Activated CD8-positive, alpha-beta memory T cell treated with anti-CD3 and anti-CD28 coated beads, Interleukin-2, amount 50 U/mL, for 24 hours (primary cell): Measurements from ENCODE around the gene GNB2.
"Not testable (repeated sequence)": the region's sequence is repeated elsewhere in the genome, so short reads cannot be mapped to it uniquely, and the experiment has no call there.

ENCODE experiments used
- DNase-seq: peaks from one replicate; pipeline ENCODE4 v3.0.0-alpha.2; 2020; ENCODE audit errors: extremely low read depth

Gene GNB2

DNA sequence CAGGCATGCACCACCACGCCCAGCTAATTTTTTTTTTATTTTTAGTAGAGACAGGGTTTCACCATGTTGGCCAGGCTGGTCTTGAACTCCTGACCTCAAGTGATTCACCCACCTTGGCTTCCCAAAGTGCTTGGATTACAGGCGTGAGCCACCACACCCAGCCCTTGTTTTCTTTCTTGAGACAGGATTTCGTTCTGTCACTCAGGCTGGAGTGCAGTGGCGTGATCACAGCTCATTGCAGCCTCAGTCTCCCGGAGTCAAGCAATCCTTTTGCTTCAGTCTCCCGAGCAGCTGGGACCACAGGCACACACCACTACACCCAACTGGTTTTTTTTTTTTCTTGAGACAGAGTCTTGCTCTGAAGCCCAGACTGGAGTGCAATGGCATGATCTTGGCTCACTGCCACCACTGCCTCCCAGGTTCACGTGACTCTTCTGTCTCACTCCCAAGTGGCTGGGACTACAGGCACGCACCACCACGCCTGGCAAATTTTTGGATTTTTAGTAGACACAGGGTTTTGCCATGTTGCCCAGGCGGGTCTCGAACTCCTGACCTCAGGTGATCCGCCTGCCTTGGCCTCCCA, 11.3 kb upstream of the GNB2 start:
- not testable (repeated sequence) for DNase-seq

DNA sequence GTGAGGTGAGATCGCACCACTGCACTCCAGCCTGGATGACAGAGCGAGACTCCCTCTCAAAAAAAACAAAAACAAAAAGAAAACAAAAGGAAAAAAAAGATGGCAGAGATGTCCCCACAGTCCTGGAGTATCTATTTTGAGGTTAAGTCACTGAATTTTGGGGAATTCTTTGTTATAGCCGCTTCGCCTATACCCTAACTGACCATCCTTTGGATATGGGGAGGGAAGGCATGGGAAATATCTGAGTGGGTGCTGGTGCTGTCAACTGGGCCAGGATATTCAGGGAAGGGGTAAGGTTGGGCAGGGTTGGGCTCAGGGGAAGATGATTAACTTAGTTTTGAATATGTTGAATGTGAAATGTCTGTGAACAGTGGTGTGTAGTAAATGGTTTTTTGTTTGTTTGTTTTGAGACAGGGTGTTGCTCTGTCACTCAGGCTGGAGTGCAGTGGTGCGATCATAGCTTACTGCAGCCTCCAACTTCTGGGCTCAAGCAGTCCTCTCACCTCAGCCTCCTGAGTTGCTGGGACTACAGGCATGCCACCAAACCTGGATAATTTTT, 8.3 kb upstream of the GNB2 start:
- no peak for DNase-seq

DNA sequence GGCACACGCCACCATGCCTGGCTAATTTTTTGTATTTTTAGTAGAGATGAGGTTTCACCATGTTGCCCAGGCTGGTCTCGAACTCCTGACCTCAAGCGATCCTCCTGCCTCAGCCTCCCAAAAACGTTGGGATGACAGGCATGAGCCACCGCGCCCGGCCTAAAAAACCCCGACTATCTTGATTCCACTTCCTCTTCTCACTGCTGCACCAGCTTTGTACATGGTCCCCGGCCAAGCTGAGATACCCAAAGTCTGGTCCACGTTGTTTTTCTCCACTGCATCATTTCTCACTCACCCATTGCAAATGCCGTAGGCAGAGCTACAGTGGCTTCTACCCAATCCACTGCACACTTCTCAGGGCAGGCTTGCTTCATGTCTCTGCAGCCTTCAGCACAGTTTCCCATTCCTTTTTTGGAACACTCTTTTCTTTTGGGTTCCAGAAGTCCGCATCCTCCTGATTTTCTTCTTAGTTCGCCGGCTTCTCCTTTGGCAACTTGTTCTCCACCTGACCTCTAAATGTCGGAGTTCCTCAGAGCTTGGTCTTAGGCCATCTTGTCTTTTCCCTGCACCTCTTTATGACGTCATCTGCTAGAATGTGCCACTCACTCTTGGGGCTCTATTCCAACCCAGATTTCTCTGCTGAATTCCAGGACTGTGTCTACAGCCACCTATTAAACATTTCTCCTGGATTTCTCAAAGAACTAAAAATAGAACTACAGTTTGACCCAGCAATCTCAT, 6.0 kb upstream of the GNB2 start:
- DNase-seq, result no peak

DNA sequence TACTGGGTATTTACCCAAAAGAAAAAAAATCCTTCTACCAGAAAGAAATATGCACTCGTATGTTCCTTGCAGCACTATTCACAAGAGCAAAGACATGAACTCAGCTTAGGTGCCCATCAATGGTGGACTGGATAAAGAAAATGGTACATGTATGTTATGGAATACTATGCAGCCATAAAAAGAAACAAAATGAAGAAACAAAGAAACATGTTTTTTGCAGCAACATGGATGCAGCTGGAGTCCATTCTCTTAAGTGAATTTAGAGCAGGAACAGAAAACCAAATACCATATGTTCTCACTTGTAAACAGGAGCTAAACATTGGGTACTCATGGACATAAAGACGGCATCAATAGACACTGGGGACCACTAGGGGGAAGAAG, 5.5 kb upstream of the GNB2 start:
- DNase-seq, result no peak

DNA sequence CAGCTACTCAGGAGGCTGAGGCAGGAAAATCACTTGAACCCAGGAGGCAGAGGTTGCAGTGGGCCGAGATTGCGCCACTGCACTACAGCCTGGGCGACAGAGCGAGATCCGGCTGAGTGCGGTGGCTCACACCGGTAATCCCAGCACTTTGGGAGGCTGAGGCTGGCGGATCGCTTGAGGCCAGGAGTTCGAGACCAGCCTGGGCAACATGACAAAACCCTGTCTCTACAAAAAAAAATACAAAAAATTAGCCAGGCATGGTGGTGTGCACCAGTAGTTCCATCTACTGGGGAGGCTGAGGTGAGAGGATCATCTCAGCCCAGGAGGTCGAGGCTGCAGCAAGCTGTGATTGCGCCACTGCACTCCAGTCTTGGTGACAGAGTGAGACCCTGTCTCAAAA, 4.4 kb upstream of the GNB2 start:
- not testable (repeated sequence) for DNase-seq

DNA sequence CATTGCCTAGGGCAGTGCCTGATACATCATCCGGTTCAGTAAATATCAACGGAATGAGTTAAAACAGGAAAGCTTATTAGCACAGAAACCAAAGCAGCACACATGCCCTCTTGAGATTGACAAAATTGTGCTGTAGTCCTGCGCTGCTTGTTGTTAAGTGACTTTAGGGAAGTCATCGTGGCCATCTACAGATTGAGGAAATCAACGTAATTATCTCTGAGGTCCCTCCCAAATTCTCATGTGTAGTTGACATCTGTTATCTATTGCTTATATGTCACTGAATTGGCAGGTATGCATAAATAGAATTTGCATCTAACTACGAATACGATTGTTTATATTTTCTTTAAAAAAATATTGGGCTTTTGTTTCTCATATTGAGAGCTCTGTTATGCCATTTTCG, 3.5 kb upstream of the GNB2 start:
- no peak for DNase-seq

DNA sequence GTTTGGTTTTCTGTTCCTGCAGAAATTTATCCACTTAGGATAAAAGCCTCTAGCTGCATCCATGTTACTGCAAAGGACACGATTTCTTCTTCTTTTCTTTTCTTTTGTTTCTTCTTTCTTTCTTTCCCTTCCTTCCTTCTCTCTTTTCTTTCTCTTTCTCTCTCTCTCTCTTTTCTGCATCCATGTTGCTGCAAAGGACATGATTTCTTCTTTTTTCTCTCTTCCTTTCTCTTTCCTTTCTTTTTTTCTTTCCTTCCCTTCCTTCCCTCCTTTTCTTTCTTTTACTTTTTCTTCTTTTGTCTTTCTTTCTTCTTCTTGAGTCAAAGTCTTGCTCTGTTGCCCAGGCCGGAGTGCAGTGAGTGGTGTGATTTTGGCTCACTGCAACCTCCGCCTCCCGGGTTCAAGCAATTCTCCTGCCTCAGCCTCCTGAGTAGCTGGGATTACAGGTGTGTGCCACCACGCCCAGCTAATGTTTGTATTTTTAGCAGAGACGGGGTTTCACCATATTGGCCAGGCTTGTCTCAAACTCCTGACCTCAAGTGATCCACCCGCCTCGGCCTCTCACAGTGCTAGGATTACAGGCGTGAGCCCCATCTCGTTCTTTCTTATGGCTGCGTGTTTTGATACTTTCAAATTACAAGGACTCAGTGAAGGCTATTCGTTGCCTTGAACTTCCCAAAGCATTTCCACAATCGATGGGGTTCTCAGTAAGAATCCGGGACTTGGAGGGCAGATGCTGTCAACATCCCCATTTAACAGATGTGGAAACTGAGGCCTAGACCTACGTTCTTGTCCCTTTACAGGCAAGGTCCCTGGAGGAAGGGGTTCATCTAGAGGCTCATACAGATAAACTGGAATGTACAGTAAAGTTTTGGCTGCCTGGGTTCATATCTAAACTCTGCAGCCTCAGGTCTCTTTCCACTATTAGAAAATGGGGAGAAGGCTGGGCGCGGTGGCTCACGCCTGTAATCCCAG, 1.9 kb upstream of the GNB2 start:
- DNase-seq, result no peak

DNA sequence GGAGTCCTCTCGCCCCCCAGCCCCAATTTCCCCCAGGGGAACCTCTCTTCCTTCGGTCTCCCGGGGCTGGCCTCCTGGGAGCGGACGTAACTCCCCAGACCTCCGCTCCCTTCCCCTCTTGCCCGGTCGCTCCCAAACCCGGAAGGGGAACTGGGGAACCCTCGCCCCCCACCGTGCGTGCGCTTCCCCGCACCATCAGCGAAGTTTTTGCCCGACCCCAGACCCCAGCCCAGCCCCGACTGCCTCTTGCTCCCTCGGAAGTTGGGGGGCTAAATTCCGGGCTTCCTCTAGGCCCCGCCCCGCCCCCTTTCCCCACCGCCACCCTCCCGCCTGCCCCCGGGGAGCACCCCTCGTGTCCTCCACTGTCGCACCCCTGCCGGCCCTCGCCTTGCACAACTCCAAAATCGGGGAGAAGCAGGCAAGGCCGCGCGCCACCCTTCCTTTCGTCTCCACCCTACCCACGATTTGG, 436 bp downstream of the GNB2 start:
- DNase-seq, result no peak

DNA sequence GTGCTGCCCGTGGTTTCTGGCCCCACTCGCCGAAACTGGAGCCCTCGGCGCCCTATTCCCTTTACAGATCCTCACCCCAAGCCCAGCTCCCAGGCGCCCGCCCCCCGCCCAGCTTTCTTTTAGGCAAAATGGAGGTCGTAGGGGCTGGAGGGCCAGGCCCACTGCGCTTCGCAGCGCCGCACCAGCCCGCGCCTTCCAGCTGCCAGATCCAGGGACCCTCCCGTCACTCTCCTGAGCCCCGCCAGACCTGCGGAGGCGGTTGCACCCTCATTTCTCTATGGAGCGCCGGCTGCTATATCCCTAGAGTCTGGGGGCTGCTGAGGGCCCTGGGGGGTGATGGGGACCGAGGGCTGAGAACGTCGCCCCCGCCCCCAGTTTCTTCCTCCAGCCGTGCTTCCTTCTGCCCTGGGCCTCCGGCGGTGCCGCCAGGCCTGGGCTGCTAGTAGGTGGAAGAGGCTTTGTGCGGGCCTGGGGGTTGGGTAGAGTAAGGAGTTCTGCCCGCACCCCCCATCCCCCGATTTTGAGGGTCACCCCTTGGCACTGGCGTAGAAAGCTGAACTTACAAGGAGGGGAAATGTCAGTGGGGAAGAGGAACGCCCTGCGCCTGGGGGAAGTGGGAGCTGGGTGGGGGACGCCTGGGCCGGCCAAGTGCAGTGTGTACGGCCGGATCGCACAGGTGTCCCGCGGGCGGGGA, 1.0 kb downstream of the GNB2 start:
- no peak for DNase-seq

DNA sequence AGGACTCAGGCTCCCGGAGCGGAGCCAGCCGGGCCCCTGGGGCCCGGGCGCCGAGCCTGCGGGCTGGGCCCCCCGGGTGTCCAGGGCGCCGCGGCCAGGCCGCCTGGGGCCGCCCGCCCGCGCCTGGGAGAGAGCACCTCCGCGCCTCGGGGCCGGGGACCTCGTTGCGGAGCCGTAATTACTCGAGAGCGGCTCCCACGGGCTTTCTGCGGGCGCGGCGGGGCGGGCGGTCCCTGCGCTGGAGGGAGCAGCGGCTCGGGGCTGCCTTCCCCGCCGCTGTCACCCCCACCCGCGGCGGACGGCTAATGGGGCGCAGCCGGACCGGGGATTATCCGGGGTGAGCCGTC, 1.5 kb downstream of the GNB2 start:
- no peak for DNase-seq

DNA sequence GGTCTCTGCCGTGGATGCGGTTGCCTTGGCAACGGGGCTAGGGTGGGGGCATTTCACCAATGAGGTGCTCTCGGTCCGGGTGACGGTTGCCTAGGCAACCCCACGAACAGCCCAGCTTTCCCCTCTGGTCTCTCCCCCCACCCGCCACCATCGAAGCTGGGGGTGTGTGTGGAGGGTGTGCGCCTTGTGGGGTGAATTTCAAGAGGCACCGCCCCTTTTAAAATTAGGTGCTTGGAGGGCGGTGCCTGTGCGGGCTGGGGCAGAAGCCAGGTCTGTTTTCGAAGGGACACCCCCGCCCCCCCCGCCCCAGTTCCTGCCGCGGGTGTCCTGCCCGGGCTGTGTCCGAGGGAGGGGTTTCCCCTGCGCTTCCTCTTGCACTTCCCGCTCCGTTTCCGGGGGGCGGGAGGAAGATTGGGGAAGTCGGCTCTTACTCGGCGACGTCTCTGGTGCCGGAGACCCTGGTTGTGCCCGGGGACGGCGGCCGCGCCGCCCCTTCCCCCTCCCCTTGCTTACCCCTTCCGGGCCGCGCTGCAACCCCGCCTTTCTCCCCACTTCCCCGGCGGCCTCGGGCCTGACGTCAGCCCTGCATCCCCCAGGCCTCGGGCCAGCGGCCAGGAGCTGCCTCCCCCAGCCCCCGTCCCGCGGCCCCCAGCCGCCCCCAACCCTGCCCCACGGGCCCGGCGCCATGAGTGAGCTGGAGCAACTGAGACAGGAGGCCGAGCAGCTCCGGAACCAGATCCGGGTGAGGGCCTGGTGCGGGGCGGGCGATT, 2.2 kb downstream of the GNB2 start:
- DNase-seq, result peak; percentile 51

DNA sequence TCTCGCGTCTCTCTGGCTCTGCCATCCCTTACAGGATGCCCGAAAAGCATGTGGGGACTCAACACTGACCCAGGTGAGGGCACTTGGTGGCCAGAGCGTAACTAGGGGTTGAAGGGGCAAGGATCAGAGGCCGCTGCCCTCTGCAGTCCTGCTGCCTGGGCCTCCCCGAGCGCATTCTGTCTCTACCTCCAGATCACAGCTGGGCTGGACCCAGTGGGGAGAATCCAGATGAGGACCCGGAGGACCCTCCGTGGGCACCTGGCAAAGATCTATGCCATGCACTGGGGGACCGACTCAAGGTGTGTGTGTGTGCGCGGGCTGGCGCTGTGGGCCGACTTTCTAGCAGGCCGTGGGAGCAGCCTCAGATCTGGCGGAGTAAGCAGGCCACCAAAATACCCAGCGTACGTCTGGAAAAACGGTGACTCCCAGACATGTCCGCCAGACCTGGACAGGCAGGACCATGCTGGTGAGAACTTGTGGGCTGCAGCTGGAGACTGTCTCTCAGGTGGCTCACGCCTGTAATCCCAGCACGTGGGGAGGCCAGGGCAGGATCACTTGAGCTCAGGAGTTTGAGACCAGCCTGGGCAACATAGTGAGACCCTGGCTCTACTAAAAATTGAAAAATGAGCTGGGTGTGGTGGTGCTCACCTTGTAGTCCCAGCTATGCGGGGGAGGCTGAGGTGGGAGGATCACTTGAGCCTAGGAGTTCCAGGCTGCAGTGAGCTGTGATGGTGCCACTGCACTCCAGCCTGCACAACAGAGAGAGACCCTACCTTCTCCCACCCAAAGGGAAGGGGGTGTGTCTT, 3.2 kb downstream of the GNB2 start:
- DNase-seq, result no peak

DNA sequence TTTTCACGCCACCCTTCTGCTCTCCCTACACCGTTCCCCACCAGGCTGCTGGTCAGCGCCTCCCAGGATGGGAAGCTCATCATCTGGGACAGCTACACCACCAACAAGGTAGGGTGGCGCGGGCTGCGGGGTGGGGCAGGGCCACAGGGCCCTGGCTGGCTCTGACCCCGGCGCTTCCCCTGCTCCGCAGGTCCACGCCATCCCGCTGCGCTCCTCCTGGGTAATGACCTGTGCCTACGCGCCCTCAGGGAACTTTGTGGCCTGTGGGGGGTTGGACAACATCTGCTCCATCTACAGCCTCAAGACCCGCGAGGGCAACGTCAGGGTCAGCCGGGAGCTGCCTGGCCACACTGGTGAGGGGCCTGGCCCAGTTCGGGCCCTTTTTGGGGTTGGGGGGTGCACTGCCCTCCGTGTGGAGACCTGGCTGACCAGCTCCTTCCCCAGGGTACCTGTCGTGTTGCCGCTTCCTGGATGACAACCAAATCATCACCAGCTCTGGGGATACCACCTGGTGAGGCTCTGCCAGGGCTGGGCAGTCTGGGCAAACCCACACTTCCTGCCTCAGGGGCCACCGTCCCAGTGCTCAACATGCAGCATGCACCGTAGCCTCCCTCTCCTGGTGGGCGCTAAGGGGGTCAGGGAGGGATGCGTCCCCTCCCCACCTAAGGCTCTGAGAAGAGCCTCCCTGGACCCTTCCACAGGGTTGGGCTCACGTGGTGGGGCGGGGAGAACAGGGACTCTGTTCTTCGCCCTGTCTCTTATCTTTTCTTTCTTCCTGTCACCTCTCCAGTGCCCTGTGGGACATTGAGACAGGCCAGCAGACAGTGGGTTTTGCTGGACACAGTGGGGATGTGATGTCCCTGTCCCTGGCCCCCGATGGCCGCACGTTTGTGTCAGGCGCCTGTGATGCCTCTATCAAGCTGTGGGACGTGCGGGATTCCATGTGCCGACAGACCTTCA, 4.0 kb downstream of the GNB2 start:
- no peak for DNase-seq

DNA sequence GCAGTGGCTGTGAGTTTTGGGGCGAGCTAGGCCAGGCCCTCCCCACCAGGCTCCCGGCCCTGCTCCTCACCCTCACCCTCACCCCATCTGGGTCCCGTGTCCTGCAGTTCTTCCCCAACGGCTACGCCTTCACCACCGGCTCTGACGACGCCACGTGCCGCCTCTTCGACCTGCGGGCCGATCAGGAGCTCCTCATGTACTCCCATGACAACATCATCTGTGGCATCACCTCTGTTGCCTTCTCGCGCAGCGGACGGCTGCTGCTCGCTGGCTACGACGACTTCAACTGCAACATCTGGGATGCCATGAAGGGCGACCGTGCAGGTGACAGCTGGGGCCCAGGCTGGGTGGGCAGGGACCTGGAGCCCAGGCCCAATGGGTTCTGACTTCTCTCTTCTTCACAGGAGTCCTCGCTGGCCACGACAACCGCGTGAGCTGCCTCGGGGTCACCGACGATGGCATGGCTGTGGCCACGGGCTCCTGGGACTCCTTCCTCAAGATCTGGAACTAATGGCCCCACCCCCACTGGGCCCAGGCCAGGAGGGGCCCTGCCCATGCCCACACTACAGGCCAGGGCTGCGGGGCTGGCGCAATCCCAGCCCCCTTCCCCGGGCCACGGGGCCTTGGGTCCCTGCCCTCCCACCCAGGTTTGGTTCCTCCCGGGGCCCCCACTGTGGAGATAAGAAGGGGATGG, 4.9 kb downstream of the GNB2 start:
- no peak for DNase-seq

DNA sequence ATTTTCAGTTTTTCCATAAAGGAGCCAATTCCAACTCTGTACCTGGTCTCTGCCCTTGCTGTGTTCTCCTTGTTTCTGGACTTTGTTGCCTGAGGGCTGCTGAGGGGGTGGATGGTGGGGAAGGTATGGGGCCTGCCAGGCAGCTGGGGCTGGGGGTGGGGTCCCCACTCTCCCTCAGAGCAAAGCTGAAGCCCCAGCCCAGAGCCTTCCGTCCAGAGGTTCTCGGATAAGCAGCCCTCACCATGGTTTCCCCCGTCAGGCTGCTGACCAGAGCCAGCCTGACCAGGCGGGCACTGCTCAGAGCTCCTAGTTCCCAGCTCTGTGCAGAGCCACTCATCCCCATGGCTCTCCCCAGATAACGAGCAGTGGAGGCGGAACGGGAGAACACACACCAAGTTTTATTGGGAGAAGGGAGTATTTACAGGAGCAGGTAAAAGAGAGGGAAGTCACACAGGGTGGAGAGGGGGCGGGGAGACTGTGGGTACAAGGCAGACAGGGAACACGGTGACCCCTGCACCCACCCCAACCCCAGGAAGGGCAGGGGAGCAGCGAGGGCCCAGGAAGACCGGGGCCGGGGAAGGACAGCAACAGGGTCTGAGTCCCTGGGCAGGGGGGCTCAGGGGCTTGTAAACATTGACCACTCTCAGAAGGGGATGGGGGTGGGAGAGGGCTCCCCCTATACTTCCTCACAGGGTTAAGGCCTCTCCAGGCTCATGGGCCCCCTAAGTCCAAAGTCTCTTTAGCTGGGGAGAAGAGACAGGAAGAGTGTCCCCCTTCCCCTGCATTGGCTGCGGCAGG, 5.8 kb downstream of the GNB2 start:
- DNase-seq, result no peak

DNA sequence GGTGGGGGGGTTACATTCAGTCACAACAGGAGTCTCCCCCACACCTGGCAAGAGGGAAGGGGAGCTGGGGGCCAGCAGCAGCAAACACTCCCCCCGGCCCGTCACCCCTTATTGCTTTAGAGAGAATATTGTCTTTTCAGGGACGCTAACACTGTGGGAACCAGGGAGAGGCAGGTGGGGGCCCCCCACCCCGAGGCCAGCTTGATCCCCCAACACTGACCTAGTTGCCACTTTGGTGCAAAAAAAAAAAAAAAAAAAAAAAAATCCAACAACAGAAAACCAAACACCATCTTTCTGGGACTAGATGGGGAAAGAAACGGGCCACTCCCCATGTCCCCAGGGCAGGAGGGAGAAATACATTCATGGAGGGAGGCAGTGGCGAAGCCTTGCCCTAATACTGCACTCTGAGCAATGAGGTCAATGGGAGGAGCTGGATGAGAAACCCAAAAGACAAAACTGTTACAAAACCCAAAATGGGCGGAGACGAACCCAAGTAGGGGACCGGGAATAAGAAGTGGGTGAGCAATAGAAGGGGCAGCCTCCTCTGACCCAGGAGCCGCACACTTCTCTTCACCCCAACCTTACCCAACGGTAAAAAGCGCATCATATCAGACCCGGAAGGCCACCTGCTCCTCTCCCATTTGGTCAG, 6.5 kb downstream of the GNB2 start:
- no peak for DNase-seq
